Esophagus muscularis mucosa (tissue), 4 donors: ENCODE measurements around the gene ISG15.

Source experiments
- EP300 ChIP-seq: sonication (generic); formaldehyde crosslinking; IDR thresholded peaks from one replicate; pipeline ENCODE4 v1.6.1; 2017; ENCODE audit warnings: antibody characterized with exemption
- POLR2A ChIP-seq: fragments of 450-650 bp; IDR thresholded peaks from one replicate; pipeline ENCODE4 v1.6.1; 2017; ENCODE audit warnings: antibody characterized with exemption, moderate library complexity, mild to moderate bottlenecking, low read depth
- POLR2AphosphoS5 ChIP-seq, 2 donors: sonication (generic); formaldehyde crosslinking; IDR thresholded peaks; one replicate each; pipeline ENCODE4 v1.6.1; 2017; ENCODE audit warnings: antibody characterized with exemption in 2 of 2
- TF ChIP-seq, protein P1 (sequence below), 3 experiments: fragments of 200-600 bp in 2 of 3; fragments of 450-650 bp in 1 of 3; sonication (generic) in 2 of 3; IDR thresholded peaks; one replicate each; pipeline ENCODE4 v1.5.1; 2017 to 2019; ENCODE audit warnings: antibody characterized with exemption in 3 of 3, mild to moderate bottlenecking in 2 of 3, moderate library complexity in 1 of 3

DNA sequence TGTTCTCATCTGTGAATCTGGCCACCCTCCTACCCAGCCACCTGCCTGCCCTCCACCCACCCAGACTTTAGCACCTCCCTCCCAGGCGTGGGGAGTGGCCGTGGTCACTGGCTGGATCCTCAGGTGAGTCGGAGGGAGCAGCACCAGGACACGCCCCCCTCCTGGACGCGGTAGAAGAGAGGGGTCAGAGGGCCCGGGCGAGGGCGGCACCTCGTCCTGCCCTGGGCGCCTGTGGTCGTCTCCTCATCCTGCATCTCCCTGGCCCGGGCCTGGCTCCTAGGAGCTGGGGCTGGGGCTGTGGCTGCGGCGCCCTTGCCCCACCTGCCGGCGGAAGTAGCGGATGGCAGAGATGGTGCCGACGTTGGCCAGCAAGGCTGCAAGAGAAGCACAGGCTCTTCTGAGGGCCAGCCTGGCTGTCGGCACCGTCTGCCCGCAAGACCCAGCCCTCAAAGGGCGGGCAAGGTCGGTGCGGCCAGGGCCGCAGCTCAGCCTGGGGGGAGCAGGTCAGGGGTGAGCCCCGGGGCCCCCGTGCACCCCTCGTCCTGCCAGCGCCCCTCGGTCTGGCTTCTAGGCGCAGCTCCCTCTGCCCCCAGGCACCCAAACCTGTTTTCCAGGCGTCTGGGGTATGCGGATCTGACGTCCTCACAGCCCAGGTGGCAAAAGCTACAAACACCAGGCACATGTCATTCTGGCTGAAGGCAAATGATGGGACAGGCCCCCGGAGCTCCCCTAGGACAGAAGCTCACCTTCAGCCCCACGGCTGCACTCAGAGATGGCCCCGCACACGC, 37.2 kb upstream of the ISG15 start:
- TF ChIP-seq, protein P1, sequence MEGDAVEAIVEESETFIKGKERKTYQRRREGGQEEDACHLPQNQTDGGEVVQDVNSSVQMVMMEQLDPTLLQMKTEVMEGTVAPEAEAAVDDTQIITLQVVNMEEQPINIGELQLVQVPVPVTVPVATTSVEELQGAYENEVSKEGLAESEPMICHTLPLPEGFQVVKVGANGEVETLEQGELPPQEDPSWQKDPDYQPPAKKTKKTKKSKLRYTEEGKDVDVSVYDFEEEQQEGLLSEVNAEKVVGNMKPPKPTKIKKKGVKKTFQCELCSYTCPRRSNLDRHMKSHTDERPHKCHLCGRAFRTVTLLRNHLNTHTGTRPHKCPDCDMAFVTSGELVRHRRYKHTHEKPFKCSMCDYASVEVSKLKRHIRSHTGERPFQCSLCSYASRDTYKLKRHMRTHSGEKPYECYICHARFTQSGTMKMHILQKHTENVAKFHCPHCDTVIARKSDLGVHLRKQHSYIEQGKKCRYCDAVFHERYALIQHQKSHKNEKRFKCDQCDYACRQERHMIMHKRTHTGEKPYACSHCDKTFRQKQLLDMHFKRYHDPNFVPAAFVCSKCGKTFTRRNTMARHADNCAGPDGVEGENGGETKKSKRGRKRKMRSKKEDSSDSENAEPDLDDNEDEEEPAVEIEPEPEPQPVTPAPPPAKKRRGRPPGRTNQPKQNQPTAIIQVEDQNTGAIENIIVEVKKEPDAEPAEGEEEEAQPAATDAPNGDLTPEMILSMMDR (IDR thresholded peaks at IDR 0.05) = peak; percentile 45 to 76 (median 64)
- TF ChIP-seq POLR2A (no peak), POLR2AphosphoS5 (IDR thresholded peaks at IDR 0.05) (no peak), EP300 (no peak)
